DMS53 treated with DMSO at 0.1 percent for 48 hours (cell line): ENCODE measurements around the gene DFFA.

Experiments
- DNase-seq: peaks from one replicate; lab custom pipeline; 2025; ENCODE audit not compliant: unreplicated experiment; lab: John Stamatoyannopoulos, UW

Gene DFFA

DNA sequence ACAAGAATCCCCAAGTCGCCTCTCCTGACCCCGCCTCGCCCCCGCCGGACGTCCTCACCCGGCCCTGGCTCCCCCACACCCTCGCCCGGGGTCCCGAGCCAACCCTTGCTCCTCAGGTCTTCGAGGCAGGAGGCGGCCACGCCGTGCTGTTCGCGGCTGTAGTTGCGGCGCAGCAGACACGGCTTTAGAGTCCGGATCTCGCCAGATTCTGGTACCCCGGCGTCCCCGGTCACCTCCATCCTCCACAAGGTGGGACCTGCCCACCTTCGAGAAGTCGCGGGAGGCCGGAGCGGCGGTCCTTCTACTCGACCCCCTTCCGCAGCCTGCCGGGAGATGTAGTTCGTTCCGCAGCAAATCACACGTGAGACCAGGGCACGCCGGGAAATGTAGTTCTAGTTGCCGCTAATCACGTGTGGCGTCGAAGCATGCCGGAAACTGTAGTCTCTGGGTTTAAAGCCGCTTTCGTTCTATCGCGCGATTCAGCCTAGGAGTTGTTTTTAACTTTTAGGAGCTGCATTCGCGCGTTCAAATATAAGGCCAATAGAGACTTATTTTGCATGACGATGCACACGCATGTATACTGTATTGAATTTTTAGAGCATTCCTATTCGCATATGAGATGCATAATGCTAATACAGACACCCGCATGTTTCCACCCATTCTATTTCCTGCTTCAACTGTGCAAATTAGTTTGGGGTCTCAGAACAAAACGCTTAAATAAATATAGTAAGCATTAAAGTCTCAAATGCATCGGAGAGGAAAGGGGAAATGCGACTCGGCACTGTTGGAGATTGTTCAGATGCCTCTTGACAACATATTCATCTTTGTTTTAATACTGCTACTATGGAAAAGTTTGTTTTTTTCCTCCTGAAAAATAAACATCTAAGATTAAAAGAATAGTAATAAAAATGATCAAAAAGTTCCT is at the start of gene DFFA:
TSS of gene DFFA (minus strand) at position 310 of the 925 bp plus-strand sequence. CDS start at position 239, 71 bp downstream.
- peak; percentile 92 for DNase-seq

GRCh38 chr1:10521537-10522157 is 49.3 kb upstream of the DFFA start:
- no peak for DNase-seq

DNA sequence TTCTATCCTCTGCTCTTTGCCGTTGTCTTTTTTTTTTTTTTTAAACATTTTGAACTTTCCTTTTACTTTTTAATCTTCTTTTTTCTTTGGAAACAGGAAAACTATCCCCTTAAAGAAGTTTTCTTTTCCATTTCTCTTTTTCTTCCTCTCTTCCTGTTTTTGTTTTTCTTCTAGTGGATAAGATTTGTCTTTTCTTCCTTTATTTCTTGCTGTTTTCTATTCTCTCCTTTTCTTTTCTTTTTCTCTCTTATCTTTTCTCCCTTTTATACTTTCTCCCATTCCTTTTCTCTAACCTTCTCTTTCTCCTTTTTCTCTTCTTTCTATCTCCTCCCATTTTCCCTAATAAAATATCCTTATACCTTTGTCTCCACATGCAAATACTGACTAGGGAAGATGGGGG is 48.6 kb upstream of the DFFA start:
- DNase-seq, result no peak

DNA sequence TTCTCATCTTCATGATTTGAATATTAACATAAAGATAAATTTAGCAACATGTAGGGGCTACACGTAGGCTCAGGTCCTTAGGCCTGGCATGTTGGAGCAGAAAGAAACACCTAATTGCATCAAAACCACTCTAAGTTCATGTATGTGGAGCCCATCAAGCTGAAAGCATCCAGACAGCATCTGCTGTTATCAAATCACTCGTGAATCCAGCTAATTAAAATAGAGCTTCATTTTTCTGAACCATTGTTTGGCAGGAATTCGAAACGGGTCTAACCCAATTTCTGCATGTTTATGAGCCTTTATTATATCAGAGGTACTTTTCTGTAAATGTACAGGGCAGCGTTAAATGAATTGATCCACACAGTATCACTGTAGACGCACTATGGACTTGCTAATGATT is 48.2 kb upstream of the DFFA start:
- DNase-seq, result no peak

DNA sequence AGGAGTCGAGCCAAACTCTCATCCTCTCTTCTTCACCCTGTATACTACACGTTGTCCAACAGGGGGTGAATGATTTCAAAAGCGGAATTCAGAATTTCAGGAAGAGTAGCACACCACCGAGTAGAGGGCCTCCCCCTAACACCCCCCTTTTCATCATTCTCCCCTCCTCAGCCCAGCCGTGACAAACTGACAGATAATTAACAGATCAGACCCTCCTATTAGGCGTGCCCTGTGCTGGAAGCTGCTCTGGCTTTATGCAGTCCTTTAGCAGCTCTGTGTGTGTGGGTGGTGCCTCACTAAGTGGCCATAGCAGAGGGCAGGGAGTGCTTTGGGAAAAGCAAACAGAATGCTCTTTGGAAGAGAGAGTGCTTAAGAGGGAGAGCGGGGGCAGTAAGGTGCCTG is 46.7 kb upstream of the DFFA start:
- DNase-seq, result peak; percentile 26

DNA sequence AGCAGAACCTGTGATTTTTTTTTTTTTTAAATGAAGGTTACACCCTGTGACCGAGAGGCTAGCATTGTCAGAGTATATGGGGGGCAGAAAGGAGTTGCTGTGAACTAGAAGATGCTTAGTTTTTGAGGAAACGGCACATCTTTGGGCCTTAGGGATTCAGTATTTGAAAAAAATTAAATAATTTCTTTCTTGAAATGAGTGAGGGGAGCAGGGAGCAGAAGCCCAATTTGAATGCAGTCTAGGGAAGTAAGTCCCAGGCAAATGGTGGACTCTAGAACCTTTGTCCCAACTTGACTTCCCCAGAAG is 45.3 kb upstream of the DFFA start:
- no peak for DNase-seq

GRCh38 chr1:10516925-10517676 is 44.8 kb upstream of the DFFA start:
- no peak for DNase-seq

GRCh38 chr1:10515976-10516750 is 43.8 kb upstream of the DFFA start:
- DNase-seq, result no peak

- DNase-seq, result no peak
These were observed 43.1 kb upstream of the DFFA start for GRCh38 chr1:10515301-10515975.

GRCh38 chr1:10514490-10515235 is 42.3 kb upstream of the DFFA start:
- peak; percentile 0 for DNase-seq

GRCh38 chr1:10513199-10513598 is 40.9 kb upstream of the DFFA start:
- no peak for DNase-seq

- DNase-seq, result no peak
These were observed 39.2 kb upstream of the DFFA start for GRCh38 chr1:10511494-10511885.

- DNase-seq, result peak; percentile 37
These were observed 38.5 kb upstream of the DFFA start for GRCh38 chr1:10510520-10511493.

DNA sequence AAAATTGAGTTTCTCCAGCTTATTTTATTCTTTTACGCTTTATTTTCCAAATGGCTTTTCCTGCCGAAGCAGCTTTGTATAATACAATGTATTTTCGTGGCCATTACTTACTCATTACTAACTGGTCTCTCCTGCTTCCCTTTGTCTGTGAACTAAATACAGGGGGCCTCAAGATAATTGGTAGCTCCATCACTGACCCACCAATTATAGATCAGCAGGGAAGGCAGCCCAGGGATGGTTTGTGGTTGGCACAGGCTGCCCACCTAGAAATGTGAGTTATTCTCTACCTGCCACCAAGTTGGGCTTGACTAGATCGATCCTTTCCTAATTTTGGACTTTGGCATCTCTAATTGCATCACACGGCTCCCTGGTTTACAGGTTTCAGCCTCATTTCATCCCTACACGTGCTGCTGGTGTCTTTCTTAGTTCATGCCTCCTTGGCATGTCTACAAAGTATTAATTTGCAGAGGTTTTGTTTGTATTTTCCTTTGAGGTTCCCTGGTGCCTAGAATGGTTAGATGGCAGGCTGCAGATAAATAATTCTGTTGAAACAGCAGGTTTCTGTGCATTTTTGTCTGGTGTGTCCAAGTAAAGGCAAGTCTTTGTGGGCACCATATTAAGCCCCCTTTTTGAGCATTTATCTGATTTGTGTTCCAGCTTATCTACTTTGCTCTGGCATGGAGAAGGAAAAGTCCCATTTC is 37.6 kb upstream of the DFFA start:
- DNase-seq, result no peak

DNA sequence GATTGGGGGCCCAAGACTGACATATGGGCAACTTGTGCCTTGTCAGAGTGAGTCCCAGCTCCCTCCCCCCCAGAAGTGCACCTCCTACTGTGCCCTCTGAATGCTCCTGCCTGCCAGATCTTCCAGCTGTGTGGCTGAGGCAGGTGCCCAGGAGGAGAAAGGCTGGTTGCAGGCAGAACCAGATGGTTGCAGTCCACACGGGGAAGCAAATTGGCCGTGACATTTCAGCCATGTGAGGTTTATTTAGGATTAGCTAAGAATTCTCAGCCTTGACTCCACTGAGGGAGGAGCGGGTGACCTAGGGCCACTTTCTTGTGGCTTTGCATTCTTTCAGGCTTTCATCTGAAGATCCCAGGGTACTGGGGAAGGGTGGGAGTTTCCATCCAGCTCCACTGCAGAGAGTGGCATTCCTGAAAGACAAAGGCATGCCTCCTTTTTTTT is 36.2 kb upstream of the DFFA start:
- peak; percentile 45 for DNase-seq

DNA sequence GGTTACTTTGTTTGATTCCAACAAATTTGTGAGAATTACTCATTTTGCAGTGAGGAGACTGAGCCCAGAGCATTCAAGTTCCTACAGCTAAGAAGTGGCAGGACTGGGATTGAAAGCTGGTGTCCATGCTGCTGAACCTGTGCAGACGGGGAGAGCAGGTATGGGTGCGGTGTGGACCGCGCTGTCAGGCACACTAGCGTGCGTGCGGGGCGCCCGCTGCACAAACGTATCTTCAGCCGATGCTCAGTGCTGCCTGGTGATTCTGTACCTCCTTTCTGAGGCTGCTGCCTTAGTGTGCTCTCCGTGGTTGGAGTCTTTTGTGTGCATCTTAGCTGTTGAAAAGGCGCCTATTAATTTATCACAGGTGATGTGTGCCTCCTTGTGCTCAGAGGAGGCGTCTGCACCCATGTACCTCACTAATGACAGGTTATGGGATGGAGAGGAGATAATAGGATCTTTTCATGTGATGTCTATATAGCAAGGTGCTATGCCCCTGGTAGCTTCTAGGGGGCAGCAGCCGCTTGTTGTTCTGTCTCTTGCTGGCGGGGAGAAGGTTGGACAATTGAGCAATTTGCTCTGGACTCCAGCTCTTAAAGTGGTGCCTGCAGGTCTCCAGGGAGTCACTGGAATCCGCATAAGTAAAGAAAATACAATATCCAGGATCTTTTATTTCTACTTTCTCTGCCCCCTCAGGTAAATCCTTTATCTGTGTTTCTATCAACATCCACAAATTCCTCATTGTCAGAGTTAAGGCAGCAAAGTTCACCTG is 35.0 kb upstream of the DFFA start:
- peak; percentile 78 for DNase-seq

- no peak for DNase-seq
These were observed 34.3 kb upstream of the DFFA start for GRCh38 chr1:10506677-10507047.
